H1 (cell line): ENCODE results near the gene RPUSD3.
"Not testable (repeated sequence)": the region's sequence is repeated elsewhere in the genome, so short reads cannot be mapped to it uniquely, and the experiment has no call there.

Experiments used
- BACH1 ChIP-seq: IDR thresholded peaks from 2 replicates; pipeline ENCODE4 v1.6.1; 2012; ENCODE audit warnings: low read length, improper control_type of control experiment
- CREB1 ChIP-seq: IDR thresholded peaks from 2 replicates; pipeline ENCODE4 v1.6.1; 2012; ENCODE audit warnings: inconsistent platforms
- CTCF ChIP-seq, 3 experiments: IDR thresholded peaks; 1 replicate in 2 of 3; 2 replicates in 1 of 3; pipeline versions ENCODE4 v1.5.1 to v1.6.1; 2011; ENCODE audit warnings: low read length in 3 of 3, mild to moderate bottlenecking in 3 of 3, inconsistent platforms in 2 of 3, low read depth in 1 of 3, moderate library complexity in 1 of 3; ENCODE audit not compliant: insufficient read depth in 1 of 3; ENCODE audit errors: control extremely low read depth in 1 of 3
- EP300 ChIP-seq, 2 experiments: IDR thresholded peaks; 1 replicate in 1 of 2; 2 replicates in 1 of 2; pipeline ENCODE4 v1.6.1; 2011 to 2012; ENCODE audit warnings: low read depth in 2 of 2, low read length in 2 of 2, mild to moderate bottlenecking in 2 of 2, borderline replicate concordance in 1 of 2, inconsistent platforms in 1 of 2, moderate library complexity in 1 of 2
- EZH2 ChIP-seq: fragments of 200-600 bp; sonication (generic); IDR thresholded peaks from 2 replicates; pipeline ENCODE4 v1.7.1; 2012; ENCODE audit warnings: low read depth, mild to moderate bottlenecking, moderate library complexity, low read length, inconsistent platforms; ENCODE audit not compliant: severe bottlenecking
- FOSL1 ChIP-seq: IDR thresholded peaks from 2 replicates; pipeline ENCODE4 v1.6.1; 2011; ENCODE audit warnings: mild to moderate bottlenecking, low read depth, low read length, moderate library complexity; ENCODE audit not compliant: insufficient read depth
- JUN ChIP-seq: IDR thresholded peaks from 2 replicates; pipeline ENCODE4 v1.6.1; 2011; ENCODE audit warnings: low read depth, mild to moderate bottlenecking, improper control_type of control experiment, low read length
- KDM5A ChIP-seq: fragments of 200-600 bp; IDR thresholded peaks from 2 replicates; pipeline ENCODE4 v1.7.1; 2012; ENCODE audit warnings: mild to moderate bottlenecking, low read length, inconsistent platforms, mixed read lengths
- POLR2A ChIP-seq, 2 experiments: IDR thresholded peaks; 1 replicate in 1 of 2; 2 replicates in 1 of 2; pipeline ENCODE4 v1.6.1; 2011; ENCODE audit warnings: low read depth in 2 of 2, low read length in 2 of 2, mild to moderate bottlenecking in 2 of 2; ENCODE audit errors: control extremely low read depth in 1 of 2
- POLR2AphosphoS5 ChIP-seq: IDR thresholded peaks from 2 replicates; pipeline ENCODE4 v1.6.1; 2011; ENCODE audit warnings: low read depth, low read length
- RFX5 ChIP-seq: IDR thresholded peaks from 2 replicates; pipeline ENCODE4 v1.6.1; 2011; ENCODE audit warnings: low read depth, low read length, improper control_type of control experiment, borderline replicate concordance
- TEAD4 ChIP-seq: IDR thresholded peaks from 2 replicates; pipeline ENCODE4 v1.6.1; 2012; ENCODE audit warnings: low read depth, low read length, inconsistent platforms, mixed read lengths

- TF ChIP-seq CTCF (IDR thresholded peaks at IDR 0.05; ENCODE audit: control extremely low read depth in 1 of 3, insufficient read depth in 1 of 3, low read depth in 1 of 3, low read length in 3 of 3); POLR2A (IDR thresholded peaks at IDR 0.05; ENCODE audit: control extremely low read depth in 1 of 2, low read depth in 2 of 2, low read length in 2 of 2); FOSL1; KDM5A; EZH2; CREB1; POLR2AphosphoS5; EP300 (IDR thresholded peaks at IDR 0.05; ENCODE audit: borderline replicate concordance in 1 of 2, low read depth in 2 of 2, low read length in 2 of 2); TEAD4; JUN; RFX5; BACH1: not testable (repeated sequence)
Observed at GRCh38 chr3:9865125-9865637, 21.4 kb upstream of the RPUSD3 start.
